ENCODE data around the gene SETD4. TPM values are rescaled to one million over a fixed set of nuclear protein-coding genes. Genes with fewer than 3 reads are reported as not detected.
"Not testable (repeated sequence)": the region's sequence is repeated elsewhere in the genome, so short reads cannot be mapped to it uniquely, and the experiment has no call there.

The SETD4 gene
- total RNA-seq, 1 donor from 2014 or later, result 26.1 TPM

GRCh38 chr21:36079010-36079649 lies 18.8 kb upstream of the SETD4 start:
- no peak for DNase-seq

GRCh38 chr21:36077758-36078157 lies 17.4 kb upstream of the SETD4 start:
- no peak for DNase-seq

DNA sequence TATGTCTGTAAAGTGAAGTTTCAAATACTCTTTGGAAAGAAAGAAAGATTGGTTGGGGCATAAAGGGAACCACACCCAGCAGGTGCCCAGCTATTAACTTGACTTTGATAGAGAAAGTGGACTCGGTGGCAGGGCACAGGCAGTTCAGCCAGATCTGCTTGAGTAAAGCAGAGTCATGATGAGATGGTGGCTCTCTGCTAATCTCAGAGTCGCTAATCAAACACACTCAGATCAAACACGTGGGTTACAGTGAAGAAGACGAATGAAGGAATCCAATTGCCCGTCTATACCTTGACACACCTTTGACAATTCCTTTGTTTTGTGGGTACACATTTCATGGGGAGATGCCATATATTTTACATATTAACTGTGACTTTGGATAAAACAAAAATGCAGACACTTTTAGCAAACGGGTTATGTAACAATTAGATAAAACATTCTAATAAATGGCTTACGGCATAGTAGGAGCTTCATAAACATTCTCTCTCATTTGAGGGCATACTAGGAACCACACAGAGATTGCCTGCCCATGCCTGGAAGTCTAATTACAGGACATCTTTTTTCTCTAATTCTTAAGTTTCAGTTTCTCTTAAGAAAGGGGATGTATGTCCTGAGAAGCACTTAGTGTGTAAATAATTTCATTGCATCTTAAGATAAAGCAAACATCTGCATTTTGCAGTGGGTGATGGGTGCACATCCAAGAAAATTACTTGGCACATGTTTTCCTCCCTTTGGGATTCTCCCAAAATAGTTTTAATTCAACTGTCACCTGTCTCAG lies 16.7 kb upstream of the SETD4 start:
- DNase-seq, result no peak

- DNase-seq, result no peak
Observed at GRCh38 chr21:36075953-36076352, 15.6 kb upstream of the SETD4 start.

DNA sequence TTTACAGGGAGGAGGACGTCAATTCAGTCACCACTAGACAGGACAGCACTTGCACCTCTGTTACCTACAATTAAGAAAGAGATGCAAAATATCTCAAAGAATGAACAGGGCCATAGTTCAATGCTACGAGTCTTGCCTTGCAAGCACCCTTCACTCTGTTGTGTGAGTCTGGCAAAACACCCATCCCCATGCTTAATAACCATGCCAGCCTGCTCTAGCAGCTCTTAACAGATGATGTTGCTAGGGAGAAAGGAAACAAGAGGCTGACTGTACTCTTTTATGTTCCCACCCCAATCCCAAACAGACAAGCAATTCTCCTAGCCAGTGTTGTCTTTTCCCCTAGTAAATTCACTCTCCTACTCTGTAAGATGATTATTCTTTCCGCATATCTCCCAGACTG lies 14.8 kb upstream of the SETD4 start:
- DNase-seq, result peak; percentile 40

DNA sequence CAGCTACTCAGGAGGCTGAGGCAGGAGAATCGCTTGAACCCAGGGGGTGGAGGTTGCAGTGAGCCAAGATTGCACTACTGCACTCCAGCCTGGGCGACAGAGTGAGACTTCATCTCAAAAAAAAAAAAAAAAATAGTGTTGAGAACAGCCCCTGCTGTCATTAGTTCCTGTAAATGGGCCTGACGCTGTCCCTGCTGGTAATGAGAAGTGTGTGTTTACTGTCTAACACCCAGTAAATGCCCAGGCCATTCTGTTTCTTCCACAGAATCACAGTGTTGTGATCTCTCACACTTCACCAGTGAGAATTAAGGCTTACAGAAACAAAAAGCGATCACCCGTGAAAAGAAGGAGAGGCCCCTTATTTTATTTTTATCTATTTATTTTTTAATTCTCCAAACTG lies 13.6 kb upstream of the SETD4 start:
- not testable (repeated sequence) for DNase-seq

- no peak for DNase-seq
Observed at GRCh38 chr21:36073181-36073580, 12.9 kb upstream of the SETD4 start.

DNA sequence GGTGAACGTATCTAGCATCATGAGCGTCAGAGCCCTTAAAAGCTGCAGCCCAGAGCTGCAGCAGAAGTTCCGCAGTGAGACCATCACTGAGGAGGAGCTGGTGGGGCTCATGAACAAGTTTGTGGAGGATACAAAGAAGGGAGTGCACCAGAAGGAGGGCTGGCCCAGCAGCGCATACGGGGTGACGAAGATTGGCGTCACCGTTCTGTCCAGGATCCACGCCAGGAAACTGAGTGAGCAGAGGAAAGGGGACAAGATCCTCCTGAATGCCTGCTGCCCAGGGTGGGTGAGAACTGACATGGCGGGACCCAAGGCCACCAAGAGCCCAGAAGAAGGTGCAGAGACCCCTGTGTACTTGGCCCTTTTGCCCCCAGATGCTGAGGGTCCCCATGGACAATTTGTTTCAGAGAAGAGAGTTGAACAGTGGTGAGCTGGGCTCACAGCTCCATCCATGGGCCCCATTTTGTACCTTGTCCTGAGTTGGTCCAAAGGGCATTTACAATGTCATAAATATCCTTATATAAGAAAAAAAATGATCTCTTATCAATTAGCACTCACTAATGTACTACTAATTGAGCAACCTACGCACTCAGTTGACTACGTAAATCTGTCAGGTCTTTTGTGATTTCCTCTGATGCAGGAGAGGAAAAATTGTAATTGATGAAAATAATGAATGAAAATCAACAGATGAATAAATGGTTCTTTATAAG lies 12.3 kb upstream of the SETD4 start:
- DNase-seq, result no peak

DNA sequence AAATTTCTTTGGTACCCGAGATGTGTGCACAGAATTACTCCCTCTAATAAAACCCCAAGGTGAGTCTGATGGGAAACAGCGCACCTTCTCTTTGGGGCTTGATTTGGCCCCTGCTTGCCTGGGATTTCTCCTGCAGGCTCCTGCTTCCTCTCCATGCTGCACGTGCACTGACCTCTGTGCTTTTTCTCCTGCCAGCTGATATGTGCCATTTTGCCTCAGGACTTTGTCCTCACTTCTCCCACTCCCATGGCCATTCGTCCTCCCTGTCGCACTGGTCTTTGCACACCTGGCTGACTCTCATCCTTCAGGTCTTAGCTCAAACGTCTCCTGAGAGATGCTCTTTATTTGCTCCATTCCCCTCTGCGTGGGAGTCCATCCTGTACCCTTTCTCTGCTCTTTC lies 10.7 kb upstream of the SETD4 start:
- no peak for DNase-seq

- peak; percentile 93 for DNase-seq
Observed at GRCh38 chr21:36069713-36070583, 9.6 kb upstream of the SETD4 start, which contains the start of gene CBR1. Gene CBR1 (plus strand): TSS chr21:36070024. CDS start chr21:36070116, 92 bp downstream.

- no peak for DNase-seq
Observed at GRCh38 chr21:36068748-36069398, 8.5 kb upstream of the SETD4 start.

- no peak for DNase-seq
Observed at GRCh38 chr21:36065497-36066036, 5.2 kb upstream of the SETD4 start.

DNA sequence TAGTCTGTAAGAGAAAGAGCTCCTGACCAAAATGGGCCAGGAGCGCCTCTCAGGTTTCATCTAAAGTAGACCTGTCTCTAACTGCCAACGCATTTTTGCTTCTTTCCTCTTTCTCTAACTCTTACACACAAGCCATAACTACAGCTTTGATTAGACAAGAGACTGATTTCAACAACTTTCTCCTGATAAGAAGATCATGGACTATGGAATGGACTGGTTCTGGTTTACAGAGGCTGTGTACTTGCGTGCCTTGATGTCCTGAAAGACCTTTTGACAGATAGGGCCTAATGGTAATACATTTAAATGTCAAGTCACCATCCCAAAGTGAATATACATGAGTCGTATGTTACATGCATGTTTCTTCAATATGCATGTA lies 3.7 kb upstream of the SETD4 start:
- DNase-seq, result no peak

- no peak for DNase-seq
Observed at GRCh38 chr21:36063375-36064084, 3.2 kb upstream of the SETD4 start.

DNA sequence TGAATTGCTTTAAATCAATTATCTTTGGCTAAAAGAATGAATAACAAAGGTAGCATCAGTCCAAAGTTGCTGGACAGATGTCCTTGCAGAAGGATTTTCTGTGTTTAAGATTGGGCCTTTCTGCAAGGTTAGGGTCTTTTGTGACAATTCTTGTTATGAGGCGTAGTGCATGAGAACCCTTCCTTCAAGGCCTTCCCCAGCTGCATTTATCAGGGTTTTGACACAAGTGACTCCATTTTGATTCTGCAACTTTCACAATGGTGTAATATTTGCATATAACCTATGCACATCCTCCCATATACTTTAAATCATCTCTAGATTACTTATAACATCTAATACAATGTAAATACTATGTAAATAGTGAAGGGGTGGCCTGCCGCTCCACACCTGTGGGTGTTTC lies 1.1 kb upstream of the SETD4 start:
- no peak for DNase-seq

DNA sequence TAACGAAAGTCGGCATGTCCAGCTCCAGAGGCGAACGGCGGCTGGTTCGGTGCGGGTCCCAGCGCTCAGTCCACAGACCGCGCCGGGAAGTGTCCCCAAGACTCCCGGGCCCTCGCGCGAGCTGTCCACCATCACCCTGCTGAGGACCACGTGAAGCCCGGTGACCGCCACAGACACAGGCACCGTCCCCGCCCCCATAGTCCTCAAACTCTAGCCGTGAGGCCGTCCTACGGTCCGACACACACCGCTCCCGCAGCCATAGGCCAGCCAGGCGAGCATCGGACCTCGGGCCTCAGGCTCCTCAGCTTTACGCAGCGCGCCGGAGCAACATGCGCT lies 535 bp downstream of the SETD4 start:
- DNase-seq, result no peak

- DNase-seq, result no peak
Observed at GRCh38 chr21:36055551-36055950, 4.8 kb downstream of the SETD4 start.

DNA sequence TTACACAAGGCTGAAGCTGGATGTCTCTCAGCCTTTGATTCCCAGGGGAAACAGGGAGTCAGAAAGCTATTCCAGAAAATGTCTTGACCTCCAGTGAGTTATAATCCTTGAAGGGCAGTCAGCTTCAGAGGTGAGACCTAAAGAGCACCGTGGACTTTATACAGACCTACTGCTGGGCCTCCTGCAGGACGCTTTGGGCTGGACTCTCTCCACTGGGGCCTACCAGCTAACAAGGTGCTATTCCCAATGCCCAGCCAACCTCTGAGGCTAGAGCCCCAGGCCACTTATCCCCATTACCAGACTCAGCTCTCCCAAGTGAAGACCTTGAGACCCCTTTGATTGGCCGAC lies 6.6 kb downstream of the SETD4 start:
- no peak for DNase-seq

- no peak for DNase-seq
Observed at GRCh38 chr21:36052860-36053714, 7.2 kb downstream of the SETD4 start.

DNA sequence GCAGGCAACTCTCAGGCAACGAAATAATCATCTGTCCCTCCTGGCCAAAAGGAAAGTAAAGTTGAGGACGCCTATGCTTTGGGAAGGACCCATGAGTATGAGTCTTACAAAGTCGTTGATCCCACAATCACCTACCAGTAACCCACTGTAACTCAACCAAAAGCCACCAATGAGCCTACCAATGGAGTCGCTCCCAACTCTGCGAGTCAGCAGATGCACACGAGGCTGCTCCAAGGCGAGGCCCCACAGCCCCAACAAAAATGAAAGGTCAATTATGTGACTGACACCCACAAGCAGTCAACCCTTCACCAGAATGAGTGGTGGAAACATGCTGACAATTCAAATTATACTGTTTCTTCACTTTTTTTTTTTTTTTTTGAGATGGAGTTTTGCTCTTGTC lies 12.0 kb downstream of the SETD4 start:
- DNase-seq, result no peak
